ENCODE data around the gene FGGY.
A peak's percentile ranks its signal among the peaks of the same experiment; 100 is the strongest.
"Not testable (repeated sequence)": the region's sequence is repeated elsewhere in the genome, so short reads cannot be mapped to it uniquely, and the experiment has no call there.

Gene FGGY

GRCh38 chr1:59350521-59350920 is 53.6 kb downstream of the FGGY start:
- no peak for DNase-seq

DNA sequence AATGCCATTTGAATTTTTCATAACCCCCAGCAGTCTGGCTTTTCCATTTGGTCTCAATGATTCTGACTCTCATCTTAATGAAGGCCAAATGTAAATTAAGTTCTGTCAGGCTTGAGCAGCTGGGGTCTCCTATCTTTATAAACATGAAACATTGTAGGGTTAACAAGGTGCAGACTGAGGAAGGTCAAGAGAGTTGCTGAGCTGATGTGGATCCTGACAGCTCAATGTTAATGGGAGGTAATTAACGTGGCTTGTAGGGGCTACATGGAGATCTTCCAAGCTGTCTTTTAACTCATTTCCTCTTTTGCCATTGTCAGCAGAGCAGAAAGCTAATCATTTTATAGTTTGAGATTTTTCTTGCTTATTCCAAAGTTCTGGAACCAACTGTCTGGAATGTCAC is 55.2 kb downstream of the FGGY start:
- no peak for DNase-seq

- DNase-seq: no peak
Measured at GRCh38 chr1:59353453-59353852, 56.6 kb downstream of the FGGY start.

DNA sequence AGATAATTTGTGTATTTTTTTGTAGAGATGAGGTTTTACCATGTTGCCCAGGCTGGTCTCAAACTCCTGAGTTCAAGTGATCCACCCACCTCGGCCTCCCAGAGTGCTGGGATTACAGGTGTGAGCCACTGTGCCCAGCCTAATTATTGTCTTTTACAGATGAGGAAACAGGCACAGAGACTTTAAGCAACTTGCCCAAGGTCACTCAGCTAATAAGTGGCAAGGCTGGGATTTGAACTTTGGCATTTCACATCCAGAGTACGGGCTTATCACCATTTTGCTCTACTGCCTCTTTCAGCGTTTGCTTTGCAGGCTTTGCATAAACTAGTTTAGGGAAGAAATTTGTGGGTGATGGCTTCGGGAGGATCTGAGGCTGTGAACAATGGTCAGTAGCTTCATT is 57.3 kb downstream of the FGGY start:
- not testable (repeated sequence) for DNase-seq

DNA sequence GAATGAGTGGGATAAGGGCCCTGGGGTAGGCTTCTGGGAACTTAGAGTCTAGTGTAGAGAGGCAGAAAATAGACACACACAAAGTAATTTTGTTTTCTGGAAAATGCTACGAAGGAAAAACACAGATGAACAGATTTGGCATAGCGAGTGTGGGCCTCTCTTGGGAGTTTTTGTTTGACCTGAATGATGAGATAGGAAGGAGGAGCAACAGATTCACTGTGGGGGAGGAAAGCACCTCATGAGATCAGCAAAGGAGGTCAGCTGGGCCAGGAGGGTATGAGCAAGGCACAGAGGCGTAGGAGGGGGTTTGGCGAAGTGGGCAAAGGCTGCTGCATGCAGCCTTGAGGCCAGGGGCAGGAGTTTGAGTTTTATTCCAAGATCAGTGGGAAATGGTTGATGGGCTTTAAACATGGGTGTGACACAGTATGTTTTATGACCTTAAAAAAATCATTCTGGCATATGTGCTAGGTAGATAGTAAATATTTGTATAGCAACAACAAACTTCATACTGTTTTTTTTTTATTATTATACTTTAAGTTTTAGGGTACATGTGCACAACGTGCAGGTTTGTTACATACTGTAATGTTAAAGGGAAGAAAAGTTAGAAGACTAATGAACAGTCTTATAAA is 57.9 kb downstream of the FGGY start:
- DNase-seq: no peak

DNA sequence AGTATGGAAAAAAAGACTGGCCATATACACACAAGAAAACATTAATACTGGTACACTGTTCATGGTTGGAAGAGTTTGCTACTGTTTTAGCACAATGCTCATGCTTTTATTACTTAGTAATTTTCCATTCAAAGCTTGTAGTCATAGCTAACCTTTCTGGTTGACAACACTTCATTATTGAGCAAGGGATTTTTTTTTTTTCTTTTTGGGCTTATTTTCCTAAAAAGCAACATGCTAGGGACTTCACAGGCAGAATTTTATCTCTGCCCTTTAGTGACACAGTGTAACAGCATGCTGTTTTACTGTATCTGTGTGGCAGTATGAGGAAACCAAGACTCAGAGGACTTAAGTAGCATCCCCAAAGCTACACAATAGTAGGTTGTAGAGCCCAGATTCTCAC is 58.5 kb downstream of the FGGY start:
- DNase-seq: no peak

DNA sequence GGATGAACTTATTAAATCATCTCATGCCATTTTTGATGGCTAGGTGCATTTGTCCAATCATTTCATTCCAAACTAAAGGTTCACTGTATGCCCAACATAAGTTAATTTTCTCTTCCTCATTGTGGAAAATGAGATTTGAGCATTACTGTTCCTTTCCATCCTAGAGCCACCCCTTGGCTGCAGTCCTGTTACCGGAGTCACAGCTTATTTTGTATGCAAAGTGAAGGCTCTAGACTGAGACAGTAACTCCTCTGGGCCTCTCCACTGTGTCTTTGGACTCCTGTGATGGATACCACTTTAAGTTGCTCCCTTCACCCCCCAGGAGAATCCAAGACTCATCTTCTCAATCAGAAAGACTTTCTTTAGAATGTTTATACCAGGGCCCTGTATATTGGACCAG is 59.7 kb downstream of the FGGY start:
- no peak for DNase-seq

- no peak for DNase-seq
Measured at GRCh38 chr1:59357645-59358320, 60.9 kb downstream of the FGGY start.

- no peak for DNase-seq
Measured at GRCh38 chr1:59359325-59359724, 62.4 kb downstream of the FGGY start.

DNA sequence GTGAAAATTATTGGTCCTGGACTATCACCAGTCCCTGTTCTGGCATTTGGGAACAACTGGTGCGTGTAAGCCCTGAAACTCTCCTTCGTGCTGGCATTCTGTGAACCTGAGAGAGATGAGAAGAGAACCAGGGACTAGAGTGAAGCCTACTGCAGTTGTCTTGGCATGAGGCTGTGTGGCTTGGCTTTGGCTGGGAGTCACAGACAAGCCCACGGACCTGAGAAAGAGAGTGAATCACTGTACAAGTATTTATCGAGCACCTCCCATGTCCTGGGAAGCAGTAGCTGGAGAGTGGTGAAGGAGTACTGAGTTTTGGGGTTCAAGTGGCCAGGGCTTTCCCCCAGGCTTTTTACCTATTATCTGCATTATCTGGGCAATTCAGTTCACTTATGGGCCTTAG is 63.3 kb downstream of the FGGY start:
- DNase-seq: no peak

DNA sequence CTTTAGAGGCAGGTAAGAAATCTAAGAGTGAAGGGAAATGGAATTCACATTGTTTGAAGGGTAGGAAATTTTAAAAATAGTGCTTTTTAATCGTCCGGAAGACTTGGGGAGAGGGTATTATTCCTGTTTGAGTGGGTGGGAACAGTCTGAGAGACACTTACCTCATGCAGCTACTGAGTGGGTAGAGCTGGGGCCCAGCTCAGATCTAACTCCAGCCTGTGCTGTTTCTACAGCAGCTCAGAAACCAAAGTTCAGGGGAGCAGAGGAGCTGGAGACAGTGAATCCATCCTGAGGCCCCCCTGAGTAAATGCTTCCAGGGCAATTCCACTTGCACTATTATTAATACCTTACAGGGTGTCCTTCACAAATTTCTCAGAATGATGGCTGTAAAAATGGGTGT is 63.8 kb downstream of the FGGY start:
- no peak for DNase-seq

- DNase-seq: no peak
Measured at GRCh38 chr1:59361766-59362165, 64.9 kb downstream of the FGGY start.

DNA sequence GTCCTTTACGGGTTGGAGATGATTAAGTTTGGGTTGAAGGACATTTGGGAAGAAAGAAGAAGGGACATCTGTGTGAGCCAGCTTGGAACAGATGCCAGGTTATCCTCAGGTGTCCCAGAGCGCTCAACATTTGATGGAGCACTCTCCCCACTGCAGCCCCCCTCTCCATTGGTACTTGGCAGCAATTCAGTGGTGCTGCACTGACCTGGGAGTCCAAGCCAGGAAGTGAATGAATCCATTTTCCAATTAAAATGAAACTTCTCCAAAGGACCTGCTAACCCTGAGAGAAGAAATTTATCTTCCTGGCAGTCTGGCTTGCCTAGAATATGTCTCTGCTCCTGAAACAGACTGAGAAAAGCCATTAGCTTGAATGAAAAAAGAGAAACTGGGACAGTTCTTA is 67.1 kb downstream of the FGGY start:
- DNase-seq: peak in 9 of 58 donors; percentile 0 to 9 (median 2)

GRCh38 chr1:59366346-59366745 is 69.5 kb downstream of the FGGY start:
- no peak for DNase-seq

- no peak for DNase-seq
Measured at GRCh38 chr1:59367301-59368007, 70.6 kb downstream of the FGGY start.

DNA sequence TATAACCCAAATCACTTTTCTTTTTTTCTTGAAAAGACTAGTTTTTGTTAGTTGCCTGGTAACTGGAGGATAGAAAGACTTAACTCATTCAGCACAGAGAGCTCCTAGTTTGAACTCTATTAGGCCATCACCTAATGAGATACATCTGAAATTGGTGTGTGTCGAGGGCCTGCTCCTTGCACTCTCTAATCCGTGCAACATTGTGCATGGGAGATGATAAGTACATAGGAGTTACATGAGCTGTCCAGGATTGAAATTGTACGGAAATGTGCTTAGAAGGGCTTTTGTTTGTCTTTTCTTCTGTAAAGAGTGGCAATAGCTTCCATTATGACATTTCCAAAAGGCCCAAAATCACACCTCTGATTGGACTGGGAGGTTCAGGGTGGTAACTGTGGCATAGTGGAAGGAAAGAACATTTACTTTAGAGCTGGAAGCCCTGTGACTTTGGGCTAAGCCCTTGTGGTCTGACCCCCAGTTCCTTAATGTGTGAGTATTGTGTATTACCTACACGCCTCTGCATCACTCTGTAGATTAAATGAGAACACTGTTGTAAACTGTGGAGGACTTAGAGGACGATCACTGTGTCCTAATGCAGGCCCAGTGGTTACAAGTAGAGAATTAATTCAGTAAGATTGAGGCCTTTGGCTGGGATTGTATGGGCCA is 71.2 kb downstream of the FGGY start:
- DNase-seq: no peak

DNA sequence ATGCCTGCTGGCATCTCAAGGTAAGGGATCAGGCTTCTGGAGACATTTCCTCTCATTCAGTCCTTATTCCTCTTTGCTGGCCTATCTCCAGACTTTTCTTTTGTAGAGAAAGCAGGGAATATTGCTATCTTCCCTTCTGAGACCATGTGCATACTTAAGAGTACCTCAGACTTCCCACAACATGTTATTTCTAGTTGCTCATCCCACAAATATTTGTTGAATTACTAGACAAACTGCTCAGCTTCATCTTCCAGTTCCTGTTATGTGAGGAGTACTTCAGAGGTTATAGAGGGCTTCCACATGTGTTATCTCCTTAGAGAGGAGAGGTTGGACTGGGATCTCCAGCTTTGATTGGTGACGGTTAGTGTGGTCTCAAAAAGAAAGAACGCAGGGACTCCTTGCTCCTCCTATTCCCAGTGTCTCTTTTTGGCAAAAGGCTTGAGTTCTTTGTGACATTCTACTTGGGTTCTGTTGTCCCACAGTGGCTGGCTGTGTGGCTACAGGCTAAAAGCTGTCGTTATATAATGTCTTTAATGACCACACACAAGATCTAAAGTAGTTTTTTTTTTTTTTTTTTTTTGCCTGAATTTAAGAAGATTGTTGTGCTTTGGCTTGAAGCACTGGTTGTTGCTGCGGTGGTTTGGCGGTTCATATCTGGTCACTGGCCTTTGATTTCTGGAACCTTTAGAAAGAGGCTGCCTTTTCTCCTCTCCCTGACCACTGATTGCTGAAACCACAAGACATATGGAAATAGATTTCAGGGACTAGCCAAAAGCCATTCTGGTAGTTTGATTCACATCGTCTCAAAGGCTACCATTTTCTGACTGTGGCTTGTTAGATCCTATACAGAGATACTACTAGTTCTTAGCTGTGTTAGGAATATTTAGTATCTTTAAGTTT is 78.7 kb downstream of the FGGY start:
- DNase-seq: no peak

DNA sequence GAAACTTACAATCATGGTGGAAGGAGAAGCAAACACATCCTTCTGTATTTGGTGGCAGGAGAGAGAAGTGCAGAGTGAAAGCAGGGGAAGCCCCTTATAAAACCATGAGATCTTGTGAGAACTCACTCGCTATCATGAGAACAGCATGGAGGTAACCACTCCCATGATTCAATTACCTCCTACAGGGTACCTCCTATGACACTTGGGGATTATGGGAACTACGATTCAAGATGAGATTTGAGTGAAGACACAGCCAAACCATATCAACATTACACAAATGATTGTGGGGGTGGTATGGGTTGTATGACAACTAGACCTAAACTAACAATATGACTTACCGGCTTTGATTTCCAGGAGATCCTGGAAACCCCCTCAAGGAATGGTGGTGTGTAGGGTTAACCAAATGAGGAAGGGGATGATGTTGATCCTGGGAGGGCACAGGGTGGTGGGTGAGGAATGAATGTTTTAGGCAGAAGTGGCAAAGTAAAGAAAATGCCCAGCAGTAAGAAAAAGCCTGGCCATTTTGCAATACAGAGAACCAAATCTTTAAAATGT is 80.5 kb downstream of the FGGY start:
- DNase-seq: no peak

DNA sequence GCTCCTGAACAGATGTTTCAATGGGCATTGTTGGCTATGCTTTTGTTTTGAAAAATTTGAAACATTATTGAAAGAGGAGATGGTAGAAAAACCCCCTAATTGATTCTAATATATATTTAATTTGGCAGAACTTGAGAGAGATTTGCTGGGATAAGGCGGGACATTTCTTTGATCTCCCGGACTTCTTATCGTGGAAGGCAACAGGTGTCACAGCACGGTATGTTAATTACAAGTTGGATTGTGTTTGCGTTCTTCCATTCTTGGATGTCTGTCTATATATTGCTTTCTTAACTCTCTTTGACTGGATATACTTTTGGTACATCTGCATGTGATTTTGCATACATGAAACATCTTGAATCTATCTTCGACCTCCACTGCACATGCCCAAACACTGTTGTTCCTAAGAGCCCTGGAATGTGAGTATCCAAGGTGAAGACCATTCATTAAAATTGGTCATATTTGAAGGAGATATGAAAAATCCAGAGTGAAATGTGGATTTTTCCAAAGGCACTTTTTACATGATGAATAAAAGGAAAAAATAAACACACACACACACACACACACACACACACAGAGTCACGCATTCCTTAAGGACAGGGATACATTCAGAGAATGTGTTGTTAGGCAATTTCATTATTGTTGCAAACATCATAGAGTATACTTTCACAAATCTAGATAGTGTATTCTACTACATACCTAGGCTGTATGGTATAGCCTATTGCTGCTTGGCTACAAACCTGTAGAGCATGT is 81.9 kb downstream of the FGGY start:
- DNase-seq: no peak

DNA sequence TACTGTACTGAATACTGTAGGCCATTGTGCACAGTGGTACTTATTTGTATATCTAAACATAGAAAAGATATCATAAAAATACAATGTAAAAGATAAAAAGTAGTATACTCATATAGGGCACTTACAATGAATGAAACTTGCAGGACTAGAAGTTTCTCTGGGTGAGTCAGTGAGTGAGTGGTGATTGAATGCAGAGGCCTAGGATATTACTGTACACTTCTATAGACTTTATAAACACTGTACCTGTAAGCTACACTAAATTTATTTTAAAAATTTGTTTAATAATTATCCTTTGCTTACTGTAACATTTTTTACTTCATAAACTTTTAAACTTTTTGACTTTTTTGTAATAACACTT is 82.5 kb downstream of the FGGY start:
- no peak for DNase-seq

Data from anterior cingulate cortex (tissue), 58 donors.